Measurements from ENCODE around the gene TMEM88. TPM values are rescaled to one million over a fixed set of nuclear protein-coding genes. Genes with fewer than 3 reads are reported as not detected.

TMEM88 gene
- total RNA-seq, 4 donors from 2014 or later = 6.5 to 41.6 (median 29.6) TPM

DNA sequence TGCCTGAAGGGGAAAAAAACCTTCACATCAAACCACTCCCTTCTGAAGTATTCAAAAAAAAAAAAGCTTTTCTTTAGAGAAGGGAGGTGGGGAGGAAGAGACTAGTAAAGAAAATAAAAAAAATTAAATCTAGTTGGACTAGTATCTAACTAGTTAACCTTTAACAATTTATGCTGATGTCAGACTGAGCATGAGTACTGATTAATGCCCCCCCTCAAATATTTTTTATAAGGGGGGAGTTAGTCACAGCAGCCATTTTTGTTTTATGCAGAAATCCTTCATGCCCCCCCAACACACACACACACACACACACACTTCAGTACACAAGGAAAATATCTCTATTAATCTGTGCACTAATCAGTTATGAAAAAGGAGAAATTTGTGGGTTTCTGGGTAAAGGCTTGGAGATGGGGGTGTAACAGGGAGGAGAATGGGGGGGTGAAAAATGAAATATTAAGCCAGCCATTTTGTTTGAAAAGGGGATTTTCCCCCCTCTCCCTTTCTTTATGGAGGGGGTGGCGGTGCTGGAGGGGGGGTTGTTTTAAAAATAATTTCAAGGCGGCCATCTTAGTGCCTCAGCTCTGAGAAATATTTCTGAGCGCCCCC, 29.0 kb downstream of the TMEM88 start:
- ATAC-seq = no peak
- 0% methylated on average over 3 of the region's 3 CpGs; no CpG with 5 or more reads in 1 of the 2 donors for WGBS, 2 donors (ENCODE audit: low coverage in 1 of 2)
- H3K27ac ChIP-seq = peak overlapping the region in 3 of 4 donors; percentile 56 to 95 (median 87)

DNA sequence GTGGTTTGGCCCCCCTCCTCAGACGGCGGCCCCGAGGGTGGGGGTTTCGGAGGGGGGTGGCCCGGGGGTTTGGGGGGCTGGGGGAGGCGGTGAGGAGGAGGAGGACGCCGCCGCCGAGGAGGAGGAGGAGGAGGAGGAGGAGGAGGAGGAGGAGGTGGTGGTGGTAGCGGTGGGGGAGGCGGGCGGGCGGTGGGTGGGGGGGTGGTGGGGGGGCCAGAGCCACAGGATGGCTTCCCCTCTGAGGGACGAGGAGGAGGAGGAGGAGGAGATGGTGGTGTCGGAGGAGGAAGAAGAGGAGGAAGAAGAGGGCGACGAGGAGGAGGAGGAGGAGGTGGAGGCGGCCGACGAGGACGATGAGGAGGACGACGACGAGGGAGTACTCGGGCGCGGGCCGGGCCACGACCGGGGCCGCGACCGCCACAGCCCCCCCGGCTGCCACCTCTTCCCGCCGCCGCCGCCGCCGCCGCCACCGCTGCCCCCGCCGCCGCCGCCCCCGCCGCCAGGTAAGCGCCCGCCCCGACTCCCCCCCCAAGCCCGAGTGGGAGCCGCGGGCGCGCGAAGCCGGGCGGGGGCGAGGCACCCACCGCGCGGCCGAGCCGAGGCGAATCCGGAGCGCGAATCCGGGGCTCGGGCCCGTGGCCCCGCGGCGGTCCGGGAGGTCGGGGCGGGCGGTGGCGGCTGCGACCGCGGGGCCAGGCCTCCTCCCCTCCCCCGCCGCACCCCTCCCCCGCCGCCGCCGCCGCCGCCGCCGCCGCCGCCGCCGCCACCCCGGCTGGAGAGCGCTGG, 29.9 kb downstream of the TMEM88 start:
- WGBS, 2 donors (ENCODE audit: low coverage in 1 of 2) = 0% methylated on average over 1 to 29 of the region's 100 CpGs

More for the DNA sequence above, 29.0 kb downstream of the TMEM88 start:
- Histone ChIP-seq H3K9me3 (no peaks in the 10 kb centered on the region), H3K4me3 (peak overlapping the region in 1 of 2 donors; percentile 67), H3K27me3 (no peaks in the 10 kb centered on the region), H3K4me1 (peaks cover 6 to 72% (median 35%) of the 10 kb centered on the region in 3 donors), H3K36me3 (peaks cover 0 to 11% of the 10 kb centered on the region in 2 donors)
- TF ChIP-seq POLR2AphosphoS5 (IDR thresholded peaks at IDR 0.05) (no peak), CTCF (IDR thresholded peaks at IDR 0.05) (no peak)

GRCh38 chr17:7885367-7886226, 30.7 kb downstream of the TMEM88 start:
- H3K4me3 ChIP-seq = peak overlapping the region; percentile 67 to 86
- ATAC-seq = no peak
- TF ChIP-seq POLR2A (IDR thresholded peaks at IDR 0.05) (peak in 1 of 2 donors; percentile 6), CTCF (IDR thresholded peaks at IDR 0.05) (no peak), POLR2AphosphoS5 (IDR thresholded peaks at IDR 0.05) (no peak), EP300 (IDR thresholded peaks at IDR 0.05) (no peak)

More for the DNA sequence above, 29.9 kb downstream of the TMEM88 start:
- peaks cover 6 to 81% (median 44%) of the 10 kb centered on the region in 3 donors for H3K4me1 ChIP-seq
- H3K27ac ChIP-seq = peak overlapping the region; percentile 65 to 97 (median 91)
- ATAC-seq = no peak
- H3K9me3 ChIP-seq = no peaks in the 10 kb centered on the region
- peak overlapping the region; percentile 67 to 86 for H3K4me3 ChIP-seq
- no peaks in the 10 kb centered on the region for H3K27me3 ChIP-seq
- H3K36me3 ChIP-seq = peaks cover 0 to 11% of the 10 kb centered on the region in 2 donors
- TF ChIP-seq POLR2A (IDR thresholded peaks at IDR 0.05) (no peak), EP300 (IDR thresholded peaks at IDR 0.05) (no peak), POLR2AphosphoS5 (IDR thresholded peaks at IDR 0.05) (no peak), CTCF (IDR thresholded peaks at IDR 0.05) (no peak)

DNA sequence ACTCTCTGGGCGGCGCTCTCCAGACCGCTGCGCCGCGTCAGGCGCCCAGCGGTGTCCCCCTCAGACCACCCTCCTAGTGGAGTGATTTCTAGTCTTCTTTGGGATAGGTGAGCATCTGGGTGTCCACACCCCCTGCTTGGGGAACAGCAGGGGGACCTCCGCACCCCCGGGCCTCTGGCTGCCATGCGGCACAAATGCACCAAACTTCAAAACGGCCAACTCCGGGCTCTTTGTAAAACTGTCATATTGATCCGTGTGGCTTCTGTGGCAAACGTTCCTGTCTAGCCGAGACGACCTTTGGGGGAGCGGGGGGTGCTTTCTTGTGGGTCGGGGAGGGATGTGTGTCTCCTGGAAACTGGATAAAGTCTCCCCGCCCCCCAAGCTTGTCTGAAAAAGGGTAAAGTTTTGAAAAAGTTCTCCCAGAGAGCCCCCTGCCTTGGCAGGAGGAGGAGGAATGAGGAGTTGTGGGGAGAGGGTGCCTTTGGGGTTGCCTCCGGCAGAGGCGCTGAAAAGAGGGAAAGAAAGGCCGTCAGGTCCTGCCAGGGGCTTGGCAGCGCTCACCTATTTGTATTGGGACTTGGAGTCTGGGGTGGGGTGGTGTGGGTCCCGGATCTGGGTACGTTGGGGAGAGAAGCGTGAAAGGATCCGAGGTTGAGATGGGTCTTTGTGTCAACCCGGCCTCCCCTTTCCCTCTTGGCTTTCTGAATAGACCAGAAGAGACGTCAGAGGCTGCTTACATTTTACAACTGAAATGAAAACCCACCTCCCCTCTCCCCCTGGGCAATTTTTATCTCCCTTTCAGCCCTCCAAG, 31.6 kb downstream of the TMEM88 start:
- WGBS, 2 donors (ENCODE audit: low coverage in 1 of 2) = 0 to 2% methylated on average over 1 to 13 of the region's 30 CpGs
- Histone ChIP-seq H3K4me3 (peak overlapping the region; percentile 67 to 86), H3K9me3 (no peaks in the 10 kb centered on the region), H3K4me1 (peaks cover 6 to 87% (median 48%) of the 10 kb centered on the region in 3 donors), H3K36me3 (peaks cover 0 to 9% of the 10 kb centered on the region in 2 donors), H3K27me3 (no peaks in the 10 kb centered on the region), H3K27ac (peak overlapping the region; percentile 59 to 97 (median 91))
- ATAC-seq = no peak
- TF ChIP-seq EP300 (IDR thresholded peaks at IDR 0.05) (no peak), CTCF (IDR thresholded peaks at IDR 0.05) (peak in 3 of 4 experiments; percentile 4 to 5 (median 5))

More at GRCh38 chr17:7885367-7886226, 30.7 kb downstream of the TMEM88 start:
- no peaks in the 10 kb centered on the region for H3K9me3 ChIP-seq
- H3K27ac ChIP-seq = peak overlapping the region; percentile 59 to 97 (median 91)
- H3K36me3 ChIP-seq = peaks cover 0 to 6% of the 10 kb centered on the region in 2 donors
- WGBS, 2 donors (ENCODE audit: low coverage in 1 of 2) = 0% methylated on average over 3 to 6 of the region's 64 CpGs
- H3K27me3 ChIP-seq = no peaks in the 10 kb centered on the region
- peaks cover 6 to 89% (median 48%) of the 10 kb centered on the region in 3 donors for H3K4me1 ChIP-seq

Data from gastroesophageal sphincter (tissue), 4 donors.